H1 (cell line): ENCODE measurements around the gene PRAMEF18. TPM values are rescaled to one million over a fixed set of nuclear protein-coding genes. Genes with fewer than 3 reads are reported as not detected.
"Not testable (repeated sequence)": the region's sequence is repeated elsewhere in the genome, so short reads cannot be mapped to it uniquely, and the experiment has no call there.

Source experiments
- CTCF ChIA-PET: fragments of 300-600 bp; sonication (Branson Sonifier 250); formaldehyde crosslinking; loops from one replicate; lab custom pipeline; 2021; ENCODE audit not compliant: partially characterized antibody; lab: Charles Lee
- POLR2A ChIA-PET: fragments of 300-600 bp; sonication (Branson Sonifier 250); formaldehyde crosslinking; loops from one replicate; lab custom pipeline; 2021; ENCODE audit warnings: inconsistent platforms; ENCODE audit not compliant: partially characterized antibody; lab: Charles Lee
- DNase-seq, 2 experiments: peaks; one replicate each; pipeline versions ENCODE4 v3.0.0 to v3.0.0-alpha.2; 2010 to 2022; ENCODE audit warnings: low spot score in 2 of 2, low read depth in 1 of 2, mixed read lengths in 1 of 2
- FAIRE-seq: peaks from 2 replicates; lab custom pipeline; 2011; peaks lifted over from hg19 to GRCh38; lab: Jason Lieb, UNC
- H2AFZ ChIP-seq: 2 replicates; pipeline ENCODE4 v1.8.1; 2012; ENCODE audit warnings: low read length, inconsistent platforms
- H2AK5ac ChIP-seq: 2 replicates; pipeline ENCODE4 v1.6.1; 2013; ENCODE audit warnings: low read depth, low read length
- H2BK120ac ChIP-seq: replicated peaks from 2 replicates; pipeline ENCODE3; 2013; ENCODE audit warnings: low read depth, low read length, inconsistent platforms
- H2BK12ac ChIP-seq: 2 replicates; pipeline ENCODE4 v1.6.1; 2013; ENCODE audit warnings: low read depth, low read length
- H2BK15ac ChIP-seq: 2 replicates; pipeline ENCODE4 v1.6.1; 2013; ENCODE audit warnings: low read length
- H2BK20ac ChIP-seq: 2 replicates; pipeline ENCODE4 v1.6.1; 2013; ENCODE audit warnings: low read length
- H2BK5ac ChIP-seq: 2 replicates; pipeline ENCODE4 v1.6.1; 2013; ENCODE audit warnings: low read depth, low read length
- H3K14ac ChIP-seq: 2 replicates; pipeline ENCODE4 v1.6.1; 2013; ENCODE audit warnings: inconsistent platforms; ENCODE audit not compliant: insufficient read length
- H3K18ac ChIP-seq: 2 replicates; pipeline ENCODE4 v1.6.1; 2013; ENCODE audit warnings: low read length; ENCODE audit errors: extremely low read depth
- H3K23ac ChIP-seq: 2 replicates; pipeline ENCODE4 v1.6.1; 2013; ENCODE audit warnings: inconsistent platforms; ENCODE audit not compliant: insufficient read length
- H3K23me2 ChIP-seq: 2 replicates; pipeline ENCODE4 v1.6.1; 2013; ENCODE audit warnings: low read depth, low read length
- H3K27ac ChIP-seq: 2 replicates; pipeline ENCODE4 v1.6.1; 2011; ENCODE audit warnings: low read depth, low read length, inconsistent platforms
- H3K27me3 ChIP-seq, 4 experiments: replicated peaks in 1 of 4; 1 replicate in 1 of 4; 2 replicates in 3 of 4; pipeline versions ENCODE4 v1.6.1 to v1.8.1; 2011 to 2013; ENCODE audit warnings: low read length in 3 of 4, mild to moderate bottlenecking in 3 of 4, inconsistent platforms in 2 of 4, mixed read lengths in 2 of 4, moderate library complexity in 1 of 4; ENCODE audit not compliant: control insufficient read depth in 3 of 4, insufficient read depth in 3 of 4; ENCODE audit errors: extremely low read depth in 1 of 4
- H3K36me3 ChIP-seq, 4 experiments: 2 replicates each; pipeline versions ENCODE4 v1.6.1 to v1.8.1; 2011 to 2013; ENCODE audit warnings: mild to moderate bottlenecking in 4 of 4, low read length in 3 of 4, moderate library complexity in 2 of 4, control low read depth in 1 of 4, inconsistent platforms in 1 of 4; ENCODE audit not compliant: insufficient read depth in 4 of 4, control insufficient read depth in 2 of 4
- H3K4ac ChIP-seq: replicated peaks from 2 replicates; pipeline ENCODE3; 2013; ENCODE audit warnings: low read length, low read depth, mixed read lengths, inconsistent platforms; ENCODE audit not compliant: insufficient read length
- H3K4me1 ChIP-seq, 4 experiments: replicated peaks in 1 of 4; 1 replicate in 1 of 4; 2 replicates in 3 of 4; pipeline versions ENCODE4 v1.6.1 to v1.8.1; 2011 to 2013; ENCODE audit warnings: low read length in 3 of 4, inconsistent platforms in 2 of 4, mixed read lengths in 1 of 4; ENCODE audit not compliant: insufficient read depth in 4 of 4, control insufficient read depth in 3 of 4
- H3K4me2 ChIP-seq, 2 experiments: 2 replicates each; pipeline versions ENCODE4 v1.6.1 to v1.8.1; 2011 to 2013; ENCODE audit warnings: low read depth in 2 of 2, low read length in 2 of 2, control low read depth in 1 of 2, inconsistent platforms in 1 of 2, mild to moderate bottlenecking in 1 of 2; ENCODE audit not compliant: insufficient read depth in 1 of 2
- H3K4me3 ChIP-seq, 4 experiments: fragments of 200-600, 300-600 bp in 1 of 4; sonication (generic), shearing (Covaris generic), sonication (Bioruptor Twin) in 1 of 4; 2 replicates each; pipeline versions ENCODE4 v1.5.1 to v1.8.1; 2011 to 2016; ENCODE audit warnings: low read length in 4 of 4, low read depth in 3 of 4, control low read depth in 2 of 4, inconsistent platforms in 2 of 4, mild to moderate bottlenecking in 2 of 4, mixed read lengths in 1 of 4, moderate library complexity in 1 of 4; ENCODE audit not compliant: insufficient read depth in 2 of 4; ENCODE audit errors: extremely low read depth in 1 of 4
- H3K56ac ChIP-seq: replicated peaks from 2 replicates; pipeline ENCODE3; 2013; ENCODE audit warnings: low read depth, mild to moderate bottlenecking, mixed read lengths, low read length, inconsistent platforms; ENCODE audit not compliant: insufficient read length
- H3K79me1 ChIP-seq: 2 replicates; pipeline ENCODE4 v1.6.1; 2013; ENCODE audit warnings: low read depth, low read length, control low read depth
- H3K79me2 ChIP-seq, 2 experiments: 2 replicates each; pipeline versions ENCODE4 v1.6.1 to v1.8.1; 2012 to 2013; ENCODE audit warnings: low read length in 2 of 2, mild to moderate bottlenecking in 2 of 2, inconsistent platforms in 1 of 2; ENCODE audit not compliant: insufficient read depth in 2 of 2, control insufficient read depth in 1 of 2
- H3K9ac ChIP-seq, 4 experiments: replicated peaks in 1 of 4; 1 replicate in 1 of 4; 2 replicates in 3 of 4; pipeline versions ENCODE4 v1.6.1 to v1.8.1; 2011 to 2013; ENCODE audit warnings: low read depth in 3 of 4, low read length in 3 of 4, control low read depth in 2 of 4, mild to moderate bottlenecking in 2 of 4, moderate library complexity in 2 of 4, inconsistent platforms in 1 of 4; ENCODE audit errors: extremely low read depth in 1 of 4
- H3K9me3 ChIP-seq, 2 experiments: 2 replicates each; pipeline versions ENCODE4 v1.6.1 to v1.8.1; 2012 to 2013; ENCODE audit warnings: mild to moderate bottlenecking in 2 of 2, moderate library complexity in 2 of 2, control low read depth in 1 of 2, inconsistent platforms in 1 of 2, low read depth in 1 of 2, low read length in 1 of 2, mixed read lengths in 1 of 2; ENCODE audit not compliant: insufficient read depth in 2 of 2
- H4K20me1 ChIP-seq, 2 experiments: replicated peaks in 1 of 2; 2 replicates each; pipeline versions ENCODE3 to v1.8.1; 2011 to 2013; ENCODE audit warnings: inconsistent platforms in 2 of 2, low read length in 2 of 2, mild to moderate bottlenecking in 1 of 2; ENCODE audit not compliant: insufficient read depth in 2 of 2, control insufficient read depth in 1 of 2
- H4K5ac ChIP-seq: 2 replicates; pipeline ENCODE4 v1.6.1; 2013; ENCODE audit warnings: low read length, low read depth, mixed read lengths, inconsistent platforms; ENCODE audit not compliant: insufficient read length
- H4K8ac ChIP-seq: 2 replicates; pipeline ENCODE4 v1.8.0; 2013; ENCODE audit warnings: mild to moderate bottlenecking, moderate library complexity, low read length, inconsistent platforms; ENCODE audit not compliant: insufficient read depth; ENCODE audit errors: extremely low read depth
- H4K91ac ChIP-seq: replicated peaks from 2 replicates; pipeline ENCODE3; 2013; ENCODE audit warnings: low read length, mixed read lengths, inconsistent platforms; ENCODE audit not compliant: insufficient read length
- WGBS, 2 experiments: shearing (Covaris generic) in 1 of 2; methylation state at CpG; one replicate each; pipeline versions ENCODE4 v1.1.6 to v1.1.7; 2013 to 2015; ENCODE audit warnings: low lambda C conversion rate in 2 of 2, mixed read lengths in 2 of 2, inconsistent platforms in 1 of 2, low coverage in 1 of 2, missing lambda C conversion rate in 1 of 2; ENCODE audit not compliant: insufficient replicate concordance in 2 of 2, insufficient coverage in 1 of 2, insufficient read length in 1 of 2; ENCODE audit errors: extremely low coverage in 1 of 2, missing lambda C conversion rate in 1 of 2; 5-methylcytosine and 5-hydroxymethylcytosine counted together
- polyA plus RNA-seq, 7 experiments: library from polyadenylated mRNA; depleted of rRNA in 3 of 7; stranded (reverse) in 5 of 7; unstranded in 2 of 7; fragments of >200 nt in 5 of 7; fragments of 200-250 nt in 2 of 7; gene quantifications; 1 replicate in 5 of 7; 2 replicates in 1 of 7; 4 replicates in 1 of 7; pipeline versions ENCODE4 v1.2.1 to v1.2.3, GENCODE V29; 2011 to 2013; ENCODE audit warnings: missing spikeins in 2 of 7, mixed read lengths in 2 of 7
- total RNA-seq: library from RNA; stranded (reverse); fragmentation: NEBNext Ultra II Directional; extraction: Animal tissue kit (Norgen Biotek cat#: 25700); gene quantifications from 2 replicates; pipeline ENCODE4 v1.2.1, GENCODE V29; 2021

PRAMEF18 gene
- total and polyA plus RNA-seq, 2 of the 8 experiments (the other 6 are each of a cell fraction or from before 2014, with no cell fraction given): not detected

DNA sequence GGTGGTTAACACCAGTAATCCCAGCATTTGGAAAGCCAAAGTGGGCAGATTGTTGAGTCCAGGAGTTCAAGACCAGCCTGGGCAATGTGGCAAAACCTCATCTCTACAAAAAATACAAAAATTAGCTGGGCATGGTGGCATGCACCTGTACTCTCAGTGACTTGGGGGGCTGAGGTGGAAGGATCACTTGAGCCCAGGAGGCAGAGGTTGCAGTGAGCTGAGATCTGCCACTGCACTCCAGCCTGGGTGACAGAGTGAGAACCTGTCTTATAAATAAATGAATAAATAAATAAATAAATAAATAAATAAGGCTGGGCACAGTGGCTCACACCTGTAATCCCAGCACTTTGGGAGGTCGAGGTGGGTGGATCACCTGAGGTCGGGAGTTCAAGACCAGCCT, 6.1 kb upstream of the PRAMEF18 start:
- H3K14ac ChIP-seq, H3K4ac ChIP-seq, H3K27me3 ChIP-seq, POLR2A ChIA-PET, H3K9ac ChIP-seq, H3K36me3 ChIP-seq, H4K8ac ChIP-seq, H2BK12ac ChIP-seq, H3K23ac ChIP-seq, DNase-seq, H3K4me2 ChIP-seq, H3K79me2 ChIP-seq, H3K23me2 ChIP-seq, H2BK5ac ChIP-seq, H3K56ac ChIP-seq, H4K5ac ChIP-seq, CTCF ChIA-PET, H3K18ac ChIP-seq, H2BK15ac ChIP-seq, H2BK20ac ChIP-seq, H4K20me1 ChIP-seq, H2AFZ ChIP-seq, H3K79me1 ChIP-seq, H2AK5ac ChIP-seq, H3K4me1 ChIP-seq, H3K4me3 ChIP-seq, FAIRE-seq, H2BK120ac ChIP-seq, H3K27ac ChIP-seq, H4K91ac ChIP-seq: not testable (repeated sequence)
- 63% methylated on average over 2 of the region's 2 CpGs; no CpG with 5 or more reads in 1 of the 2 experiments for WGBS, 2 experiments
- peaks cover 55 to 75% of the 10 kb centered on the region in 2 experiments for H3K9me3 ChIP-seq

DNA sequence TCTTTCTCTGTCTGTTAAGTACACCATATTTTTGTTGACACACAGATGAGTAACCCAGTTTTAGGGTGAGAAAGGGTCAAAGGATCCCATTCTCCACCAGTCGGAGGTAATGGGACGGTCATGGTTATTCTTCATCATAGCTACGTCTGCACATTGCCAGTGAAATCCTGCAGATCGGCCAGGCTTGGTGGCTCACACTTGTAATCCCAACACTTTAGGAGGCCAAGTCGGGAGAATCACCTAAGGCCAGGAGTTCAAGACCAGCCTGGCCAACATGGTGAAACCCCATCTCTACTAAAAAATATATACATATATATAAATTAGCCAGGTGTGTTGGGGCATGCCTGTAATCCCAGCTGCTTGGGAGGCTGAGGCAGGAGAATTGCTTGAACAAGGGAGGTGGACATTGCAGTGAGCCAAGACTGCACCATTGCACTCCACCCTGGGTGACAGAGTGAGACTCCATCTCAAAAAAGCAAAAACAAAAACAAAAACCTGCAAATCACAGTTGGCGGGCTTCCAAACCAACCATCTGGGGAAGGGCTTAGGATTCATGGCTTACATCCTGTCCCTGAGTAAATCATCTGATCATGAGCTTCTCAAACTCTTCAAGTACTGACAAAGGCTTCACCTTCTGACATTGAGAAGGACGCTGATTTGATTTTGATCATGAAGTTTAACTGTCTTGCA, 5.3 kb upstream of the PRAMEF18 start:
- H2BK15ac ChIP-seq, H3K23me2 ChIP-seq, H2AK5ac ChIP-seq, H3K9ac ChIP-seq, H3K79me2 ChIP-seq, H3K18ac ChIP-seq, H3K27ac ChIP-seq, H3K56ac ChIP-seq, H4K20me1 ChIP-seq, H3K4me1 ChIP-seq, H4K5ac ChIP-seq, H4K91ac ChIP-seq, H4K8ac ChIP-seq, H3K23ac ChIP-seq, H3K79me1 ChIP-seq, H2BK20ac ChIP-seq, H3K36me3 ChIP-seq, DNase-seq, H3K14ac ChIP-seq, H3K4me2 ChIP-seq, H2BK120ac ChIP-seq, CTCF ChIA-PET, FAIRE-seq, H2BK12ac ChIP-seq, POLR2A ChIA-PET, H3K4me3 ChIP-seq, H2BK5ac ChIP-seq, H2AFZ ChIP-seq, H3K4ac ChIP-seq, H3K27me3 ChIP-seq: not testable (repeated sequence)
- 72% methylated on average over 7 of the region's 7 CpGs; no CpG with 5 or more reads in 1 of the 2 experiments for WGBS, 2 experiments
- peaks cover 59 to 76% of the 10 kb centered on the region in 2 experiments for H3K9me3 ChIP-seq
